Effector memory CD4-positive, alpha-beta T cell (primary cell): Measurements from ENCODE around the gene SEC23A.
"Not testable (repeated sequence)": the region's sequence is repeated elsewhere in the genome, so short reads cannot be mapped to it uniquely, and the experiment has no call there.

Experiments
- DNase-seq, 3 donors: peaks; one replicate each; pipeline ENCODE4 v3.0.0-alpha.2; 2020
- H3K27ac ChIP-seq: 2 replicates; pipeline ENCODE4 v1.7.0; 2013; ENCODE audit warnings: mild to moderate bottlenecking, low read length, moderate library complexity; ENCODE audit not compliant: insufficient read depth, poor library complexity, severe bottlenecking
- H3K27me3 ChIP-seq: replicated peaks from 2 replicates; pipeline ENCODE4 v1.7.0; 2013; ENCODE audit warnings: mild to moderate bottlenecking, low read length; ENCODE audit not compliant: insufficient read depth, control insufficient read depth, poor library complexity, severe bottlenecking
- H3K36me3 ChIP-seq: 2 replicates; pipeline ENCODE4 v1.7.0; 2013; ENCODE audit warnings: mild to moderate bottlenecking, low read length, moderate library complexity; ENCODE audit not compliant: control insufficient read depth, insufficient read depth
- H3K4me1 ChIP-seq: 2 replicates; pipeline ENCODE4 v1.7.0; 2013; ENCODE audit warnings: low read length, mild to moderate bottlenecking; ENCODE audit not compliant: control insufficient read depth, insufficient read depth, poor library complexity, severe bottlenecking
- H3K4me3 ChIP-seq: 2 replicates; pipeline ENCODE4 v1.7.0; 2013; ENCODE audit warnings: low read length, low read depth, mild to moderate bottlenecking; ENCODE audit not compliant: insufficient read depth, poor library complexity, severe bottlenecking
- H3K9me3 ChIP-seq: 2 replicates; pipeline ENCODE4 v1.7.0; 2013; ENCODE audit warnings: mild to moderate bottlenecking, low read length, moderate library complexity; ENCODE audit not compliant: control insufficient read depth

Gene SEC23A

DNA sequence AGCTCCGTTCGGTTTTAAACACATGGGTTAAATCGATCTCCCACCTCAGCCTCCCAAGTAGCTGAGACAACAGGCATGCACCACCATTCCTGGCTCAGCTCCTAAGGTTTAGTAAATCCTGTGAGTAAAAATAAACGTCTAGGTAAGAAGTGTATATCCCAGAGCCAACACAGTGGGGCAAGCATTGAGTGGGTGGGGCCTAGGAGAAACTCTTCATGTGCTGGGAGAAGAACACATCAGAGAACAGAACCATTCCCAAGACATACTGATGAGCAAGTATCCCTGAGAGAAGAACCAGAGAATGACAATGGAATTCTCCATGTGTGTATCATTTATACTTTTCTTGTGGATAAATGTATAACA, 86.3 kb downstream of the SEC23A start:
- DNase-seq = no peak
- H3K4me1 ChIP-seq = no peaks in the 10 kb centered on the region

DNA sequence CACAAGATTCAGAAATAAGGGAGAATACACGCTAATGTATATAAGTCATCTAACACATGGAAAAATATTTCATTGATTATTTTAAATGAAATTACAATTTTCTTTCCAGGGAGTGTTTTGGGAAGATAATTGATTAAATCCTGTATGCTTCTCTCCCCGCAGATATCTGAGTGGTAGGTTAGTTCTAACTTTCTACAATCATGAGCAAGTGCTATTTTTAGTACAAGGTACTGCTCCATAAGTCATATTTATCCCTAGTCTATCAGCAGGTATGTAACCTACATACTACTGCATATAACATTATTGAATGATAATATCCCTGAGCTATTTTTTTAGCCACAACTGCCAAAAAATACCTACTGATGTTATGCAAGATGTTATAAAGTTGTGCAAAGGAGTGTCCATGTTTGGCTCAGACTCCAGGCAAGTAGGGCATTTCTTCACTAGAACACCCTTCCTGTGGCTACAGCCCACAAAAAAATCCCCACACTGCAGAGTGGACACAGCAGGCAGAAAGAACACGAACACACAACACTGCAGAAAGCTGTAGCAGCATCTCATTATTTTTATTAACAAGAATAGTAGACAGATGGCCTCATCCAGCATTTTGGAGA, 87.0 kb downstream of the SEC23A start:
- no peaks in the 10 kb centered on the region for H3K36me3 ChIP-seq
- no peaks in the 10 kb centered on the region for H3K27me3 ChIP-seq
- DNase-seq = no peak
- H3K4me1 ChIP-seq = no peaks in the 10 kb centered on the region
- H3K4me3 ChIP-seq = no peak overlapping the region
- no peaks in the 10 kb centered on the region for H3K9me3 ChIP-seq
- H3K27ac ChIP-seq = no peak overlapping the region

More for the DNA sequence above, 86.3 kb downstream of the SEC23A start:
- H3K9me3 ChIP-seq = no peaks in the 10 kb centered on the region
- no peak overlapping the region for H3K4me3 ChIP-seq
- H3K27ac ChIP-seq = no peak overlapping the region
- no peaks in the 10 kb centered on the region for H3K36me3 ChIP-seq
- H3K27me3 ChIP-seq = no peaks in the 10 kb centered on the region

DNA sequence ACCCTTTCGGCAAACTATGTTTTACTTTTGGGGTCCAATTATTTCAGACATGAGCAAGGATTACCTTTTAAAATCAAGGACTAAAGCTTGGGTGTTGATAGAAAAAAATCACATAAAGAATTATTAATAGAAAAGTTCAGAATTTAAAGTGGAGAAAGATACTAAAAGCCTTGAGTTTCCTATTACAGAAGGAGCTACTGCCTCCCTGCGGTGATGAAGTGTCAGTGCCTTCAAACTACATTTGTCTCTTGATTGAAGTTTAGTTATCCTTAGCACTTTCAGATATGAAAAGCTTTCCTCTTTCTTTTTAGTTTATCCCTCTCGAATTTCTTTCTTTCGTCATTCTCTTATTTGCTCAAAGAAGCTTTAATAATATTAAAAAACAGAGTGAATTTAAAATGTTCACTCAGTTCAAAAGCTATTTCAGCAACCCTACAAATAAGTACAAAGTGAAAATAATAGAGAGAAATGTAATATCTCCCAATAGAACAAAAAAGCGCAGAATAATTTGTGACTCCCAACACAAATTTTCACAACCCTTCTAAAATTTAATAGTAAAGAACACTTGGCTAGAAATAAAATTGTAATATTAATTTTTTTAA, 87.6 kb downstream of the SEC23A start:
- Histone ChIP-seq H3K36me3 (no peaks in the 10 kb centered on the region), H3K4me1 (no peaks in the 10 kb centered on the region), H3K9me3 (no peaks in the 10 kb centered on the region), H3K4me3 (no peak overlapping the region), H3K27ac (no peak overlapping the region), H3K27me3 (no peaks in the 10 kb centered on the region)
- DNase-seq = no peak

DNA sequence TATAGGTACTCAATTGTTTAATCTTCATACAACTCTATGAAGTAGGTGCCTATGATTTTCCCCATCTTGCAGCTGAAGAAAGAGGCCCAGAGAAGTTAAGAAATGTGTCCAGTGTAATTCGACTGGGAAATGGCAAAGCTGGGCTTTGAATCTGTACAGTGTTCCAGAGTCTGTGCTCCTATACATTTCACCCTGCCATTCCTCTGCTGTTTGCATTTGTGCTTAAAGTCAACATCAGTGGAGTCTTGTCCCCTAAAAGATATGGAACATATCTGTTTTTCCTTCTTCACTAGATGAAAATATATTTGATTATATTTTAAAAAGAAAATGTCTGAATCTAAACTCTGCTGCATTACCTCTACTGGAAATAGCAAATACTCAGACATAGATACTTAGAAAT, 88.6 kb downstream of the SEC23A start:
- DNase-seq = no peak
- no peaks in the 10 kb centered on the region for H3K27me3 ChIP-seq
- no peaks in the 10 kb centered on the region for H3K9me3 ChIP-seq
- H3K27ac ChIP-seq = no peak overlapping the region
- no peaks in the 10 kb centered on the region for H3K36me3 ChIP-seq
- no peak overlapping the region for H3K4me3 ChIP-seq
- H3K4me1 ChIP-seq = no peaks in the 10 kb centered on the region

DNA sequence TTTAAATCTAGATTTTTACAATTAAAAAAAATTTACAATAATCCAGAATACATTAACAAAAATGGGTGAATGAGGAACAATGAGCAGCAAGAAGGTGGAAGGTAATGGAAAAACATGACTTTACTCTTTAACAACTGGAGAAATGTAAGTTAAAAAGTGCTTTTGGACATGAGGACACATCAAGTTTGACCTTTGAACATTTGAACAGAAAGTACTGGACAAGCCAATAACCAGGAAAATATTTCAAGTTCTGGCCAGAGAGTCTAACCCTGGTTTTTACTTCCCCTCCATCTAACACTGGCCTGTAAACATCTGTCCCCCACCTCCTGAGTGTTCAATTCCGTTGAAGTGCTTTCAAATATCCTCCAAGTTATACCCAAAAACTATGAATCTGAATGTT, 94.1 kb downstream of the SEC23A start:
- not testable (repeated sequence) for H3K4me1 ChIP-seq, H3K27ac ChIP-seq, H3K36me3 ChIP-seq, H3K4me3 ChIP-seq, H3K9me3 ChIP-seq, H3K27me3 ChIP-seq, DNase-seq

DNA sequence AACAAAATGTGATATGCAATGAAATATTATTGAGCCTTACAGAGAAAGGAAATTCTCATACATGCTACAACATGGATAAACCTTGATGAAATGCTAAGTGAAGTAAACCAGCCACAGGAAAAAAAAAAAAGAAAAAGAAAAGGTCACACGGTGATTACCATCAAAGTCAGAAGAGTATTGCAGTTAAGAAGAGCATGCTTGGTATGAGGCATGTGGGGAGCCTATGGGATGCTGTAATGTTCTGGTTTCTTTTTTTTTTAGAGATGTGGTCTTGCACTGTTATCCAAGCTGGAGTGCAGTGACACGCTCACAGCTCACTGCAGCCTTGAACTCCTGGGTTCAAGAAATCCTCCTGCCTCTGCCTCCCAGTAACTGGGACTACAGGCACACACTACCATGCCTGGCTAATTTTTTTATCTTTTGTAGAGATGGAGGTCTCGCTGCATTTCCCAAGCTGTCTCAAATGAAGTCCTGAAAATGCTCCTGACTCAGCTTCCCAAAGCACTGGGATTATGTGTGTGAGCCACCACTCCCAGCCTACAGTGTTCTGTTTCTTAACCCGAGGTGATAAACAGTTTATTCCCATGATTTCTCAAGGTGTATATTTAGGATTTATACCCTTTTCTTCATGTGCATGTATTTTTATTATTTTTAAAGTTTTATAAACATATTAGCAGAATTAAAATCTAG, 96.2 kb downstream of the SEC23A start:
- Histone ChIP-seq H3K4me1 (no peaks in the 10 kb centered on the region), H3K27ac (no peak overlapping the region), H3K27me3 (no peaks in the 10 kb centered on the region), H3K4me3 (no peak overlapping the region), H3K36me3 (no peaks in the 10 kb centered on the region), H3K9me3 (no peaks in the 10 kb centered on the region)
- DNase-seq = no peak

DNA sequence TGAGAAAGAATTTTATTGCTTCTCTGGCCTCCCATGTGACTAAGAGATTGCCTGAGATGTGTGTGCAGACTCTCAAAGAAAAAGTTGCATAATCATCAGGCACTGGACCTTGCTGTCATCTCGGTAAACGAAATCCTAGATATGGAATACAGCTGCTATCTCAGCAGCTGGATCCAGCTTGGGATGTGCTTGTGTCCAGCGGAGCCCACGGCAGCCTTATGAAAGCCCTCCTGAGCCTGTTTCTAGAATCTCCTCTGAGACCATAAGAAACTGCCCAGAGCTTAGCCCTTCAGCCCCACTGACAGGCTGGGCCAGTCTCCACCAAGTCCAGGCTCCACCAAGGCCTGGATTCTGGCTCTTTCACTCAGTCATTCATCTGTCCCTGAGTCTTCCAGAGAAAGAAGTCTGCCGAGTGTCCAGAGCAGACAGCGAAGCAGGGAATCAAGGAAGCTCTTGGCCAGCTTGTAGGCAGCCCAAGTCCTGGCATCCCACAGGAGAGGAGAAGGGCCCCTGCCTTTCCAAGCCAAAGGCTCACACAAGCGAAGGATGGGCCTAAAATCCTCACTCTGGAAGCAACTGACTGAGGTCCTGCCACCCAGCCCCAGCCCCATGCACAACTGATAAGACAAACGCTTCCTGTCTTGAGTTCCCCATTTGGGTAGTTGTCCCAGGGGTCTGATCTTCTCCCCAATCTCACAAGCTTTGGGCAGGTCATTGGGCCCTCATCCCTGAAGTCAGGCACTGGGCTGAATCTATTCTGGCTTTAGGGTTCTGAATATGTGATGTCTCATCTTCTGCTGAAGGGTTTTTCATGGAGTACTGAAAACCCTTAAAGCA, 97.8 kb downstream of the SEC23A start:
- no peak for DNase-seq
- Histone ChIP-seq H3K27ac (no peak overlapping the region), H3K36me3 (no peaks in the 10 kb centered on the region), H3K4me3 (no peak overlapping the region), H3K27me3 (no peaks in the 10 kb centered on the region), H3K4me1 (no peaks in the 10 kb centered on the region), H3K9me3 (no peaks in the 10 kb centered on the region)

DNA sequence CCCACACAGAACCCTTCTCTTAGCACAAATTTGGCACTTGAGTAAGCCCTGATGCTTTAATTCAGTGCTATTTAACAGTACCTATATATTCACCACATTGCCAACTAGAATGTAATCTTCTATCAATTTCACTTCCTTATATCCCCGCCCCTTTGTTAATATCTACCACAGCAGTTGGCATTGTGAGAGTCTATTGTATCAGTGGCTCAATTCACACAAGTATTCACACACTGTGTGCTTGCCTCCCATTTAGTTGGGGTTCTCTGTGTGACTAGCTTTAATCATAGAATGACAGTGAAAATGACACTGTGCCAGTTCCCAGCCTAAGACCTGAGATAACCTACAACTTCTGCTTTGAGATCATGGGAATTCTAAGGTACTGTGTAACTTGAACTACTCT, 103.1 kb downstream of the SEC23A start:
- Histone ChIP-seq H3K9me3 (no peaks in the 10 kb centered on the region), H3K36me3 (no peaks in the 10 kb centered on the region), H3K27ac (no peak overlapping the region), H3K4me3 (no peak overlapping the region), H3K27me3 (no peaks in the 10 kb centered on the region), H3K4me1 (no peaks in the 10 kb centered on the region)
- DNase-seq = no peak

DNA sequence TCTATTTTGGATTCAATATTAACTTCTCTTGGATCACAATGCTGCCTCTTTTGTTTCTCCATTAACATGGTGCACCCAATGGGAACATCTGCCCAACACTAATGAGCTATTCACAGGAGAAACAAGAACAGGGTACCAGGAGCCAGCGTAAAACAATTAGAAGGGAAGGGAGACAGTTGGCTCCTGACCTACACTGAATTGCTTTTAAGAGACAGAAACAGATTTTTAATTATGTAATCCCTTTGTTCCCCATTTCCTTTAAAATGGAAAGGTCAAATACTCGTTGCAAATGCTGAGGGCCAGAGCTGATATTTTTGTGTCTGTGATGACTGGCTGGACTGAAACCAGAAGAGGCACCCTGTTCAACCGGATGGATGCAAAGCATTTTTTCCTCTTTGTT, 108.3 kb downstream of the SEC23A start:
- Histone ChIP-seq H3K9me3 (no peaks in the 10 kb centered on the region), H3K27me3 (no peaks in the 10 kb centered on the region), H3K4me3 (no peak overlapping the region), H3K27ac (no peak overlapping the region), H3K36me3 (no peaks in the 10 kb centered on the region), H3K4me1 (no peaks in the 10 kb centered on the region)
- DNase-seq = no peak

DNA sequence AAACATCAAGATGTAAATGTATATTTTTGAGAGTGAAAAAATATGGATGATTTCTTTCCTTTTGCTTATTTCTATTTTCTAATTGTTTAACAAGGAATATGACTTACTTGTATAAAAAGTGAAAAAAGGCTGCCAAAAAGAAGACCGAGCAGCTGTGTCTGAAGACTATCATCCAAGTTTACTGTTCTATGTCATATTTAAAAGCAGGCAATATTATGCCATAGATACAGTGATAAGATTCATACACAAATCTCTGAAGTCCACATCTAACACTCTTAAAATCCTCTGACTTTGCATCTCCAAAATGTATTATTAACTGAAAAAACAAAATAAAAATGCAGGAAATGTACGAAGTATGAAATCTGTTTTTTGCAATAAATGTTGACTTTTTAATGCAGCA, 109.1 kb downstream of the SEC23A start:
- Histone ChIP-seq H3K27ac (no peak overlapping the region), H3K4me1 (no peaks in the 10 kb centered on the region), H3K9me3 (no peaks in the 10 kb centered on the region), H3K27me3 (no peaks in the 10 kb centered on the region), H3K36me3 (no peaks in the 10 kb centered on the region), H3K4me3 (no peak overlapping the region)
- DNase-seq = no peak
